UCSD-AML1 (cell line): ENCODE data around the gene GEN1.

ENCODE experiments used
- DNase-seq: peaks from one replicate; lab custom pipeline; 2025; ENCODE audit not compliant: unreplicated experiment; lab: John Stamatoyannopoulos, UW

Gene GEN1

DNA sequence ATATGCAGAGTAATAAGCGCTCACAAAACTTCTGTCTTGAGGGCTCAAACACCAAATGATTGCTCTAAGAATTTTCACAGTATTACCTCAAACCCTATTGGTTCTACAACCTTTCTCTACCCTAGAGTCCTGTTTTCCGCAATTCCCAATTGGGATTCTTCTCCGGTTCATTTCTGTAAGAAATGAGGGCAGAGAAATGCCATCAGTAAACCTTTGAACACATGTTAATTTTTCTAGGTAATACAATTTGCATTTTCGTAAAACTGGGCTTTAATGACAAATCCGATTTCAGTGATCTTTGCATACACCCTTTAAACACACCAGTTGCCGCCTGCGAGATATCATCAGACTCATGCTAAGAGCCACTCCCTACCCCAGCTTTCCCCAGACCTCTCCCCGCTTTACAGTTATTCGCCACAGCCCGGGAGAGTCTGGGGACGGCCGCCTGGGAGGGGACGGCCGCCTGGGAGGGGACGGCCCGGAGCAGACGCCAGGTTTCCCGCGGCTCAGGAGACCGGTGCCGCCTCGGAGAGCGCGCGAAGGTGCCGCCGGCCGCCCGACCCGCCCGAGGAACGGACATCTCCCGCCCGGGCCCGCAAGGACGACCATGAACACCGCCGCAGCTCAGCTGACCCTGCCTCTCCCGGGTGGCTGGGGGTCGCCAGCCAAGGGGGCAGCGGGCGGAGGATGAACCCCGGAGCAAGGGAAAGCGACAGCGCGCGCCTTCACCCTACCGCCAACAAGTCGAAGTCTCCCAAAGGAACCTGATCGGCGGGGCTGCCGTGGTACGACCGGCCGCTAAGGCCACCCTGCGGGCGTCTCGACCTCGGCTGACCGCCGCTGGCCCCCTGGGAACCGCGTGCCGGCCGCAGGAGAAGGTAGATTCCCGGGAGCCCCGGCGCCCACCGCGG lies 791 bp upstream of the GEN1 start:
- peak; percentile 71 for DNase-seq

DNA sequence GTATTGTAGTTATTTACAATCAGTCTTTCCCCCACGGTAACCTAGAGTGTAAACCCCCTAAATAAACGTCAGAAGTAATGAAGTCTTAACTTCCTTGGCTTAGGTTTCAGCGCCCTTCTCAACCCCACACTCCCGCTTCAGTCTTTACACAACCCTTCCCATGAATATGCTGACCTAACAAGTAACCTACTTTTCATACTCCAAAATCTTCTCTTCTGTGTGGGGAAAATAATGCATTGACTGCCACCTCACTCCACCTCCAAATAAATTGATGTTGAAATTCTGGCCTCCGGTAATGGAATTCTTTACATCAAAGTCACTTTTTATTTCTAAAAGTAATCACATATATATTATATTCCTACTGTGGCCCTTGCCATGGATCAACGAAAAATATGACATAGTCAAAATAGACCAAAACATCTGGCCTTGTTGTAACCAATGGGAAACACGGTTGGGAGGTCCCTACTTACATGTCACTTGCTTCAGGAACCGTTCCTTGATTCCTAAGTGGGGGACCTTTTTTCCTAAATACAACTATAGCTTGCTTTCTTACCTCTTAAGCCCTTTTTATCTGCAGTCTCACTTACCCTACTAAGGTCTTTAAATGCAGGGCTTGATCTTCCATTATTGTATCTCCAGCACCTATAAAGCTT lies 961 bp downstream of the GEN1 start:
- DNase-seq: no peak

DNA sequence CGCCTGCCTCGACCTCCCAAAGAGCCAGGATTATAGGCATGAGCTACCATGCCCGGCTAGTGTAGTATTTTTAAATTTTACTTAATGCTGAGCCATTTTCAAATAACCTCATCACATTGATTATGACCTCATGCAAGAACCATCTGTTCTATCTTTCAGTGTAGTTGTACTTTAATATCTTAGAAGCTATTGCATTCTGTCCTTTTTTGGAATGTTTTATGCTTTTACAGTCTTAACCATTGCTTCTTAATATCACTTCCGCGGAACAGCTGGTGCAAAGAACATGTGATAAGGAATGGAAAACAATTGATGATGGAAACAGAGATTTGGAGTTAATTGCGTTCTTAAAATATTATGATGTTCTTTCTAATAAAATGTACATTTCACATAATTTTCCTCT lies 2.7 kb downstream of the GEN1 start:
- no peak for DNase-seq

DNA sequence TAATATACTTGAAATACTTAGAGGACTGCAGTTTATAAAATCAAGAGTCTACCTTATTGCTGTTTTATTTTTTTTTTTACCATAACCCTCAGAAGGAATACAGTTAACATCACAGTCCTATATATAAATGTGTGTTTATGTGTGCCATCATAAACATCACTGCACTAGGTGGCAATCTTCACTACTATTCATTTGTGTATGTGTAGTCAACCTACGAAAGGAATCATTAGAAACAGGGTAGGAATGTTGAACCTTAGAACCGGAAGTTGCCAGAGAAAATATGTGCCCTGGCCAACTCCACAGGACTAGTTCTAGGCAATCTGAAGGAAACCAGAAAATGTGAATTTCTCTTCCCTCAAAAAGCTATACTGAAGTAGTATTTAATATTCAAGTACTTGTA lies 3.4 kb downstream of the GEN1 start:
- no peak for DNase-seq

DNA sequence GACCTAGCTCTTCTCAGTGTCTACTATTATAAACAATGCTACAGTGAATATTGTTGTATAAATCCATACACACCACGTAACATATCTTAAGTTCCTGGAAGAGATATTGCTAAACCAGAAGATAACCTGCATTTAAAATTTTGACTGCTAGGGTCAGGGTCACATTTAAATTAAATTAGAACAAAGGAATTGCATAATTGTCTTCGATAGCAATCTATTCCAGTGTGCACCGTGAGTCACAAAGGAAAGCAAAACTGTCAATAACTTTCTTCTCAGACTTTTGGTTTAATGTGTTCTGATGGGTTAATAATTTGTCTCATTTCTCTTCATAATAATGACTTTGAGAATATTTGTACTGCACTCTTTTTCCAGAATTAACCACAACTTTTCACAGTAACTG lies 4.2 kb downstream of the GEN1 start:
- DNase-seq: no peak

DNA sequence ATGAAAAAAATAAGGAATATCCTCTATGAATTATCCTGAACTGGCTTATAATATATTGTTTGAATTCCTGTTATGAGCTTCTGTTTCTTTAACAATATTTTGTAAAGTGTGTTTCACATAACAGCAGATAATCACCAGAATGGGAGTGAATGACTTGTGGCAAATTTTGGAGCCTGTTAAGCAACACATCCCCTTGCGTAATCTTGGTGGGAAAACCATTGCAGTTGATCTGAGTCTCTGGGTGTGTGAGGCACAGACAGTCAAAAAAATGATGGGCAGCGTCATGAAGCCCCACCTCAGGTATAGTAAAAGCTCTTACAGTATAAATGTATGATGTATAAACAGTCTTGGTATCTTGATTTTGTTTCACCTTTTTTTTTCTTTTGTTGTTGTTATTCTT lies 5.9 kb downstream of the GEN1 start:
- DNase-seq: no peak

DNA sequence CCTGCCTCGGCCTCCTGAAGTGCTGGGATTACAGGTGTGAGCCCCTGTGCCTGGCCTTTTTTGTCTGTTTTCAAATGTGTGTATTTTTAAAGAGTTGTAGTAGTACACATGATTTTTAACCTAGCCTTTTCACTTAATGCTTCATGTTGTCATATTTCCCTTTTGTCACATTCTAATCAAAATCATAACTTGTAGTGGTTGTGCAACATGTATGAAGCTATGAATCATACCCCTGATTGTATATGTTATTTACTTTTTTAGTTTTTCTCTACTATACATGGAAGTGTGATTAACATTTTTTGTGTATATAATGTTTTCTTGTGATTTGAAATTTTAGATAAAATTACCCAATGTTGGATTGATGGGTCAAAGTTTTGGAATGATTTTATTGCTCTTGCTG lies 8.5 kb downstream of the GEN1 start:
- no peak for DNase-seq

DNA sequence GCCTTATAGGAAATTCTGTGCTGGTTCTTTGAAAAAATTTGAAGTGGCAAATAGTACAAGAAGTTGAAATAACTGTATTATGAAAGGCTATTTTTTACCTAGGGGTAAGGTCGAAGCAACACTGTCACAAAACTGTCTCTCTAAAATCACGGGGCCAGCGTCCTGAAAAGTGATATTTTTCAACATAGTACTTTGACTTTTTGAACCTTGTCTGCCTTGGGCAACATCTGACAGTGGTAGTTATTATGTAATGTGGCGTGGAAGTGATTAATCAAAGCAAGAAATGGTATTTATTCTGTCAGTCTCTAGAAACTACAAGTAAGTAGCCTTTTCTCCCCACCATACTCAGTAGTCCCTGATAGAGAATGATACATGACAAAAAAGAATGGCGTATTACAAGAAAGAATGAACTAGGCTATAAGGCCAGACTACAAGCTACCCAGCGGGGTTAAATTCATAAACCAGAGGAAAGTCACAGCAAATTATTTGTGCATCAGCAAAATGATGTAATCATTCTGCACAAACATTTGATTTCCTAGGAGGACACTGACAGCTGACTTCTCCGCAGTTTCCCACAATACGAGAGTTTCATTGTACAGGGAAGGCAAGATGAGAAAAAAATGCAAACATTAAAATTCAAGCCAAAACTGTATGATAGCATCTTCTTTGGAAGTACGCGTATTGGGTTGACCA lies 9.8 kb downstream of the GEN1 start:
- no peak for DNase-seq

DNA sequence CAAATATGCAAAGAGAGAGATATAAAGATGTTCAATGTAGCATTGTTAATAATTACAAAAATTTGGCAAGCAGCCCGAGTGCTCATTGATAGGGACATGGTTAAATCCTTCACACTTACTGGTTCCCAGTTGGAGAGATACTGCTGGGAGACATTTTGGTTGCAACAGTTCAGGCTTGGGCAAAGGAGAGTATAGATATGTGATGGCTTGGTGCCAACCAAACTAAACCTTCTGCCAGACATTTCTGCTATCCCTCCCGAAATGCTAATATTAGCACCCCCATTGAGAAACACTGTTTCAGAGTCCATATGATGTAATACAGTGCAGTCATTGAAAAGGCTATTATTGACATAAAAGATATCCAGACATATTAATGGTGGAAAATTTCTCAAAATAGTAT lies 11.5 kb downstream of the GEN1 start:
- DNase-seq: no peak

DNA sequence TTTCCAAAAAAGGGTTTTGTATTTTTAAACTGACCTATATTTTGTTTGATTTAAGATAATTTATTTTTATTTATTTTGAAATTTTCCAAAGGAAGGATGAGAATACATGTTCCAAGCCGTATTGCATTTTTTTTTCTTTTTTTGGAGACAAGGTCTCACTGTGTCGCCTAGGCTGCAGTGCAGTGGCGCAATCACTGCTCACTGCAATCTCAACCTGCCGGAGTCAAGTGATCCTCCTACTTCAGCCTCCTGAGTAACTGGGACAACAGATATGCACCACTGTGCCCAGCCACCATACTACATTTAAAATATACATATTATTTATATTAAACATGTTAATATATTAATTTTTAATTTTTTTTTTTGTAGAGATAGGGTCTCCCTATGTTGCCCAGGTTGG lies 15.0 kb downstream of the GEN1 start:
- DNase-seq: no peak

DNA sequence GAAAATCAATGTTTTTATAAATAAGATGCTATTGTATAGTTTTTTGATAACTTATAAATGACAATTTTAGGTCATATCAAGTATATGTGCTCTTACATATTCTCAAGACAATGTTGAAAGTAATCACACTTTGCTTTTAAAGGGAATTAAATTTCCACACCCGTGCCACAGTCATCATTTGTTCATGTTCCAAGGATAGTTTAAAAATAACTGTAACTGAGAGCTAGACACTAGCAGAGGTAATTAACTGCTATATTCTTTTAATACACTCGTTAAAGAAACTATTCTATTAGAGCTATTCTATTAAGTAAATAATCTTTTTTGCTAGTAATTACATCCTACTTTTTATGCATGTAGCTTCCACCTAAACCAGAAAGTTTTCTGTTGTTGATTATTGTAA lies 18.0 kb downstream of the GEN1 start:
- no peak for DNase-seq

DNA sequence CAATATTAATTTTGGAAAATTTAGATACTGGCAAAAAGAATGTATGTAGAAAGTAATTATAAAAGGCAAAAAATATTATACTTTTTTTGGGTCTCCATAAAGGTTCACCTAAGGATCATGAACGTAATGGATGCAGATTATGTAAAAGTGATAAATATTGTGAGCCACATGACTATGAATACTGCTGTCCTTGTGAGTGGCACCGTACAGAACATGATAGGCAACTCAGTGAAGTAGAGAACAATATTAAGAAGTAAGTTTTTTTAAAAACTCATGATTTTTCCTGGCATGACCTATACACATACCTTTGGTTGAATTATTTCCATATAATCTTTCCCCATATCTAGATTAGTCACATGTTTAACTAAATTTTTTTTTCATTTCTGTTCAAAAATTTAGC lies 18.6 kb downstream of the GEN1 start:
- no peak for DNase-seq

DNA sequence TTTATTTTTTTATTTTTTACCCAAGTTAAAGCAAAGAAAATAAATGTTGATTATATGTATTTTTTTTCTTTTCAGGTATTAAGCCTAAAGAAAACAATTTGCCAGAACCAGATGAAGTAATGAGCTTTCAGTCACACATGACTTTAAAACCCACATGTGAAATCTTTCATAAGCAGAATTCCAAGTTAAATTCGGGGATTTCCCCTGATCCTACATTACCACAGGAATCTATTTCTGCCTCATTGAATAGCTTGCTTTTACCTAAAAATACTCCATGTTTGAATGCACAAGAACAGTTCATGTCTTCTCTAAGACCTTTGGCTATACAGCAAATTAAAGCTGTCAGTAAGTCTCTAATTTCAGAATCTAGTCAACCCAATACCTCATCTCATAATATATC lies 26.6 kb downstream of the GEN1 start:
- DNase-seq: no peak

DNA sequence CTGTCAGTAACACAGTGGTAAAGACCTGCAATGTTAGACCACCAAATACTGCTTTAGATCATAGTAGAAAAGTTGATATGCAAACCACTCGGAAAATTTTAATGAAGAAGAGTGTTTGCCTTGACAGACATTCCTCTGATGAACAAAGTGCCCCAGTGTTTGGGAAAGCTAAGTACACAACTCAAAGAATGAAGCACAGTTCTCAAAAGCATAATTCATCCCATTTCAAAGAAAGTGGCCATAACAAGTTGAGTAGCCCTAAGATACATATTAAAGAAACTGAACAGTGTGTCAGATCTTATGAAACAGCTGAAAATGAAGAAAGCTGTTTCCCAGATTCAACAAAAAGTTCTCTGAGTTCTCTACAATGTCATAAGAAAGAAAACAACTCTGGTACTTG lies 27.5 kb downstream of the GEN1 start:
- no peak for DNase-seq

DNA sequence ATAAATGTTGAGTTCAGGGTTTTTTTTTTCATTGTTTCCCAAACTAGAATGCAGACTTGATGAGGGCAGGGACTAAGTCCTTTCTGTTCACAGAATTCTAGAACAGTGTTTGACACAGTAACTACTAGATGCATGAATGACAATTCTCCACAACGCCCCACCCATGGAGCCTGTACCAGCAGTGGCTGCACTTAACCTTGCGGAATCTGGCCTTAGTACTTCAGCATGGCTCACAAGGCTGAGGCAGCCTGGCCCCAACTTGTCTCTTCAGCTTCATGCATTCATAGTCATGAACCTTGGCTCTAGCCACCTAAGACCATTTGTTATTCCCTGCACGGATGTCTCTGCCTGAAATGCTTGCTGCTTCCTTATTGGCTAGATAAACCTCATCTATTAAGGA lies 32.8 kb downstream of the GEN1 start:
- DNase-seq: no peak

DNA sequence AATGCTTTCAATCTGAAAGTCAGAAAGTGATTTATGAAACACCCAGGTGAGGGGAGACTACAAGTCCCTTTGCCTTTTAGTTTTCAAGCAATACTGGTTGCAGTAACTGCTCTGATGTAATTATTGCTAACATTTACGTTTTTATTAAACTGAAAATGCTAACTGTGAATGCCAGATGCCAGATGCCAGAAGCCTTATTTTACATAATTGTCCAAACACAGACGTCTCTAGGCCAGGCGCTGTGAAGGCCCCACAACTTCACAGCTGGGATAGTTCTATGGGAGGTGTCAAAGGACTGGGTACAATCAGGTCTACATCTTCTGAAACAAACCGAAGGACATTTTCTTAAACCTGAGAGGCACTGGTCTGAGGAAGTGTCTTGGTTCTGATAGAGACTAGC lies 34.8 kb downstream of the GEN1 start:
- DNase-seq: no peak

DNA sequence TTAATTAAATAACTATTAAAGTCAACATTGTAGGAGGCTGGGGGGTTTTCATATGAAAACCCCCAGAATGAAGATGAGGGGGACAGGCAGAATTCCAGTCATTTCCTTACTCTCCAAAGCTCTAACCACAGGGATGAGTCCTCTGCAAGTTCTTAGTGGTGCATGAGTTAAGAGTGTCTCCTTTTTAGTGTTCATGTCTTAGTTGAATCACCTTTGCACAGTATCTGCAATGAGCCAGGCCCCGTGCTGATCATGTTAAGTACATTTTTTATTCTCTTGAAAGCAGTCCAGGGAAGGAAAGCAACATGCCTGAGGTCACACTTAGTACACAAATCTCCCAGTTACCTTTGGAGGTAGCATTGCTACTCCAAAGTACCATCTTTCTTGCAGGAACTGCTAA lies 36.6 kb downstream of the GEN1 start:
- no peak for DNase-seq

DNA sequence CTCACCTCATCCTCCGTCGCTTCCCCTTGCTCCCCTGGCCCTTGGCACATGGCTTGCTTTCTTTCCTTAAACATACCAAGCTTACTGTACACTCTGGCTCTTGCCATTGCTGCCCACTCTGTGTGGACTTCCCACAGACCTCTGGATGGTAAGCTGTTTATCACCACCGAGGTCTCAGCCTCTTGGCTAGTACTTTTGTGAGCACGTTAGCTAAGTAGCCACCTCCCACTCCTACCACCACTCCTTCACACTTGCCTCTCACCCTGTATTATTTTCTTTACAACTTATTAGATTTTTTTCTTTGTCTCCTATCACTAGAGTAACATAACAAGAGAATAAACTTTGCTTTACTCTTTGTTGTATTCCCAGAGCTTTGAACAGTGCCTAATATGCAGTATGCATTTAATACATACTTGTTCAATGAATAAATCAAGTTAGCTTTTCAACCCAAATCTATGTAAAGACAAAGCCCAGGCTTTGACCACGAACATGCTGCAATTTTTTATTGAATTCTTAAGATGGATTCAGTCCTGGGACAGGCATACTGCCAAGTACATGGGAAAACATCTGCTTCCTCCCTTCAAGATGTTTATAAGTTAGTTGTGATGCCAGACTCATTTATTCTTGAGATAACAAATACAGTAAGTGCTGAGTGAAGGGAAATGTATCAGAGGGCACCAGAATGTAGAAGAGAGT lies 37.3 kb downstream of the GEN1 start:
- no peak for DNase-seq

DNA sequence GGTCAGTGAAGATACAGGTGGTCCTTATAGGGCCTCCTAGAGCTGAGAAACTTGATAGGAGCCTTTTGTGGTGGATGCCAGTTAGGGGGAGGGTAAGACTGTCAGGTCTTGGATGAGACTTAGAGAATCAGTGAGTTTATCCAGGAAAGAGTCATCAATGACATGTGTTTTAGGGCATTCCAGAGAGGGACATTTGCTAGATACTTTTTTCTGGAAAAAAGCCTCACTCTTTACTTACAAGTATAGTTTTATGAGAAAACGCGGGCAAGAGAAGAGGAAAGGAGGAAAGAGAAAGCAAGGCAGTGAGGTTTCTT lies 37.8 kb downstream of the GEN1 start:
- DNase-seq: no peak

DNA sequence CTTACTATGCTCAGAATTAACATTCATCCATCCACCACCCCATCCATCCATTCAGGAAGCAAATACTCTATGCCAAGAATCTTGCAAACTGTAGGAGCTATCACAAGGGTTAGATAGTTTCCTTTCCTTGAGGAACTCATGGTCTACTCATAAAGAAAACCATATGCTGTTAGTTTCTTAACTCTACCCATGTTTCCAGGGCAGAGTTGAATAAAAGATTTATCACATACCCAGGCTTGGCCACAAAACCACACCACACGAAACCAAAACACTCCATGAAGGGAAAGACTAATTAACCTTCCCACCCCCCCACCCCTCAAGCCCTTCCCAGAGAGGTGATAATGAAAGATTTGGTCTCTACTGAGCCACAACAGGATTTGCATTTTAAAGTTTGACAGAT lies 38.6 kb downstream of the GEN1 start:
- DNase-seq: no peak

DNA sequence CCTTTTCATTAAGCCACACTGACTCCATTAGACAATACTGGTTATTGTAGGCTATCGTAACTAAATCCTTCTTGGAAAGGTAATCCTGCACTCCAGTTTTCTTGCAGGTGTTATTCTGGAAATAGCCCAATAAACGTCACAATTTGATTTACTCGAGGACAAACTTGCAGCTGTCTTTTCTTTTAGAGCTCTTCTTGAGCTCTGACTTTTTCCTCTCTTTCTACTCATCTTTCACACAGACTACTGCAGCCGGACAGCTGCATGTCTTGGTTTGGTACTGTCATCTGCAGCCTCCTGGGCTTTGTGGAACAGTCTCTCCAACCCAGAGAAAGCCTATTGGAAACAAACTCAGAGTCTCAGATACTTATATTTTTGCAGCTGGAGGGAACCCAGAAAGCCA lies 39.4 kb downstream of the GEN1 start:
- DNase-seq: no peak
